H9 (cell line): ENCODE measurements around the gene SELENOM. TPM values are rescaled to one million over a fixed set of nuclear protein-coding genes. Genes with fewer than 3 reads are reported as not detected.

ENCODE experiments used
- DNase-seq: peaks from one replicate; pipeline ENCODE4 v3.0.0-alpha.2; 2017
- H2AFZ ChIP-seq: one replicate; pipeline ENCODE4 v1.6.1; 2013; ENCODE audit warnings: mild to moderate bottlenecking, low read length, control low read depth, moderate library complexity
- H2AK5ac ChIP-seq: 2 replicates; pipeline ENCODE4 v1.6.1; 2013; ENCODE audit warnings: low read length, control low read depth, mixed read lengths; ENCODE audit not compliant: insufficient read length
- H2BK120ac ChIP-seq: one replicate; pipeline ENCODE4 v1.6.1; 2013; ENCODE audit warnings: low read depth, mild to moderate bottlenecking, low read length, control low read depth, inconsistent platforms; ENCODE audit not compliant: poor library complexity, severe bottlenecking
- H2BK12ac ChIP-seq: 2 replicates; pipeline ENCODE4 v1.6.1; 2013; ENCODE audit warnings: low read length, control low read depth, mixed read lengths, low read depth; ENCODE audit not compliant: insufficient read length
- H2BK15ac ChIP-seq: 2 replicates; pipeline ENCODE4 v1.6.1; 2013; ENCODE audit warnings: low read depth, low read length, control low read depth
- H2BK20ac ChIP-seq: one replicate; pipeline ENCODE4 v1.6.1; 2013; ENCODE audit warnings: low read depth, mild to moderate bottlenecking, low read length, control low read depth, inconsistent platforms; ENCODE audit not compliant: poor library complexity, severe bottlenecking
- H2BK5ac ChIP-seq: 2 replicates; pipeline ENCODE4 v1.6.1; 2013; ENCODE audit warnings: low read length, control low read depth, mixed read lengths; ENCODE audit not compliant: insufficient read length
- H3K14ac ChIP-seq: 2 replicates; pipeline ENCODE4 v1.6.1; 2013; ENCODE audit warnings: low read length, control low read depth; ENCODE audit not compliant: insufficient read depth
- H3K18ac ChIP-seq: 2 replicates; pipeline ENCODE4 v1.6.1; 2013; ENCODE audit warnings: low read depth, mild to moderate bottlenecking, mixed read lengths, low read length, control low read depth; ENCODE audit not compliant: insufficient read length
- H3K23ac ChIP-seq: 2 replicates; pipeline ENCODE4 v1.6.1; 2013; ENCODE audit warnings: low read length, control low read depth, mixed read lengths, low read depth; ENCODE audit not compliant: insufficient read length
- H3K23me2 ChIP-seq: 2 replicates; pipeline ENCODE4 v1.6.1; 2013; ENCODE audit warnings: low read depth, mild to moderate bottlenecking, mixed read lengths, low read length, control low read depth; ENCODE audit not compliant: insufficient read length, poor library complexity, severe bottlenecking
- H3K27ac ChIP-seq: 2 replicates; pipeline ENCODE4 v1.5.1; 2013; ENCODE audit warnings: low read length, control low read depth, mixed read lengths, low read depth; ENCODE audit not compliant: insufficient read length
- H3K27me3 ChIP-seq: 2 replicates; pipeline ENCODE4 v1.6.1; 2013; ENCODE audit warnings: low read length, control low read depth, inconsistent platforms; ENCODE audit not compliant: insufficient read depth
- H3K4ac ChIP-seq: 2 replicates; pipeline ENCODE4 v1.6.1; 2013; ENCODE audit warnings: low read depth, mild to moderate bottlenecking, control low read depth, inconsistent platforms, low read length, moderate library complexity
- H3K4me1 ChIP-seq: 2 replicates; pipeline ENCODE4 v1.6.1; 2013; ENCODE audit warnings: low read length, control low read depth, inconsistent platforms; ENCODE audit not compliant: insufficient read depth
- H3K4me2 ChIP-seq: 2 replicates; pipeline ENCODE4 v1.6.1; 2013; ENCODE audit warnings: low read length, control low read depth, mixed read lengths; ENCODE audit not compliant: insufficient read length, insufficient read depth
- H3K56ac ChIP-seq: 2 replicates; pipeline ENCODE4 v1.6.1; 2013; ENCODE audit warnings: low read depth, mild to moderate bottlenecking, mixed read lengths, low read length, control low read depth; ENCODE audit not compliant: insufficient read length
- H3K79me1 ChIP-seq: 2 replicates; pipeline ENCODE4 v1.6.1; 2013; ENCODE audit warnings: low read depth, mild to moderate bottlenecking, moderate library complexity, low read length, control low read depth, inconsistent platforms; ENCODE audit not compliant: insufficient read depth, poor library complexity, severe bottlenecking
- H3K79me2 ChIP-seq: 2 replicates; pipeline ENCODE4 v1.6.1; 2013; ENCODE audit warnings: low read length, control low read depth, inconsistent platforms; ENCODE audit not compliant: insufficient read depth
- H3K9ac ChIP-seq: 2 replicates; pipeline ENCODE4 v1.6.1; 2013; ENCODE audit warnings: low read length, control low read depth, mixed read lengths; ENCODE audit not compliant: insufficient read length; ENCODE audit errors: extremely low read depth
- H3K9me3 ChIP-seq: one replicate; pipeline ENCODE4 v1.6.1; 2013; ENCODE audit warnings: low read depth, low read length, inconsistent platforms; ENCODE audit not compliant: control insufficient read depth
- H3T11ph ChIP-seq: one replicate; pipeline ENCODE4 v1.6.1; 2013; ENCODE audit warnings: mild to moderate bottlenecking, low read length, control low read depth, inconsistent platforms
- H4K20me1 ChIP-seq: one replicate; pipeline ENCODE4 v1.6.1; 2013; ENCODE audit not compliant: control insufficient read depth, insufficient read length, insufficient read depth
- H4K5ac ChIP-seq: 2 replicates; pipeline ENCODE4 v1.6.1; 2013; ENCODE audit warnings: low read depth, mild to moderate bottlenecking, mixed read lengths, low read length, control low read depth; ENCODE audit not compliant: insufficient read length
- H4K8ac ChIP-seq: replicated peaks from 2 replicates; pipeline ENCODE4 v1.6.1; 2013; ENCODE audit warnings: low read length, control low read depth, mixed read lengths, low read depth; ENCODE audit not compliant: insufficient read length
- H4K91ac ChIP-seq: 2 replicates; pipeline ENCODE4 v1.6.1; 2013; ENCODE audit warnings: low read depth, mild to moderate bottlenecking, moderate library complexity, mixed read lengths, low read length, control low read depth; ENCODE audit not compliant: insufficient read length
- H3K27ac Mint-ChIP-seq, 3 experiments: 2 replicates in 2 of 3; 3 replicates in 1 of 3; pipeline ENCODE4 v1.8.0; 2020 to 2021; ENCODE audit warnings: mixed read lengths in 3 of 3, mild to moderate bottlenecking in 1 of 3, moderate library complexity in 1 of 3
- H3K27me3 Mint-ChIP-seq: 2 replicates; pipeline ENCODE4 v1.8.0; 2021; ENCODE audit warnings: low read depth, mild to moderate bottlenecking, moderate library complexity, mixed read lengths
- H3K36me3 Mint-ChIP-seq, 3 experiments: 2 replicates in 2 of 3; 3 replicates in 1 of 3; pipeline ENCODE4 v1.8.0; 2020 to 2021; ENCODE audit warnings: low read depth in 3 of 3, mixed read lengths in 3 of 3; ENCODE audit not compliant: insufficient read depth in 1 of 3
- H3K4me1 Mint-ChIP-seq, 2 experiments: 2 replicates each; pipeline ENCODE4 v1.8.0; 2020; ENCODE audit warnings: mixed read lengths in 2 of 2
- H3K4me3 Mint-ChIP-seq, 2 experiments: 2 replicates in 1 of 2; 3 replicates in 1 of 2; pipeline ENCODE4 v1.8.0; 2020 to 2021; ENCODE audit warnings: mild to moderate bottlenecking in 2 of 2, mixed read lengths in 2 of 2, moderate library complexity in 1 of 2
- H3K9me3 Mint-ChIP-seq, 2 experiments: 2 replicates in 1 of 2; 3 replicates in 1 of 2; pipeline ENCODE4 v1.8.0; 2020; ENCODE audit warnings: mild to moderate bottlenecking in 2 of 2, mixed read lengths in 2 of 2, moderate library complexity in 1 of 2
- CTCF ChIP-seq: fragments of 200-600 bp; sonication (generic); conservative IDR thresholded peaks from 3 replicates; pipeline ENCODE4 v1.8.0; 2021; ENCODE audit warnings: antibody characterized with exemption, mild to moderate bottlenecking
- WGBS: extraction: QIAGEN DNeasy Blood & Tissue Kit; methylation state at CpG from one replicate; pipeline ENCODE4 v1.1.7; 2013; ENCODE audit warnings: missing lambda C conversion rate, low lambda C conversion rate, mixed read lengths; ENCODE audit not compliant: insufficient read length; ENCODE audit errors: extremely low coverage; 5-methylcytosine and 5-hydroxymethylcytosine counted together
- total RNA-seq: library from RNA; stranded (reverse); gene quantifications from 2 replicates; pipeline ENCODE4 v1.2.1, GENCODE V29; 2021

Gene SELENOM
- total RNA-seq, 1 experiment from 2014 or later: 18.6 TPM

- H3K4me1 Mint-ChIP-seq: peaks cover 4 to 27% of the 10 kb centered on the region in 2 experiments
- Histone ChIP-seq H4K20me1 (no peaks in the 10 kb centered on the region), H3K27ac (no peak overlapping the region), H3K79me1 (no peaks in the 10 kb centered on the region), H4K8ac (no peak overlapping the region), H3T11ph (no peak overlapping the region), H4K91ac (no peak overlapping the region), H3K9me3 (no peaks in the 10 kb centered on the region), H2AK5ac (no peak overlapping the region), H2BK5ac (no peak overlapping the region), H2BK15ac (no peak overlapping the region), H3K56ac (no peak overlapping the region), H3K23me2 (peaks cover 6% of the 10 kb centered on the region), H3K27me3 (no peaks in the 10 kb centered on the region), H3K23ac (no peak overlapping the region), H3K4me2 (no peak overlapping the region), H3K9ac (no peak overlapping the region), H2BK120ac (no peak overlapping the region), H3K79me2 (no peaks in the 10 kb centered on the region), H2BK20ac (no peak overlapping the region), H3K4me1 (0 out of 2 replicates have a peak, but pooled peaks cover 3% of the 10 kb centered on the region), H4K5ac (no peak overlapping the region), H2AFZ (no peak overlapping the region), H3K18ac (no peak overlapping the region), H2BK12ac (no peak overlapping the region), H3K4ac (no peak overlapping the region), H3K14ac (no peak overlapping the region; the same call in 1 of the 2 replicates)
- peaks cover 3 to 9% (median 3%) of the 10 kb centered on the region in 3 experiments; a peak in 4 of 7 replicates for H3K36me3 Mint-ChIP-seq
- no CpG with 5 or more reads among the region's 6 CpGs for WGBS
- no peak for DNase-seq
- no peak for TF ChIP-seq CTCF
- no peaks in the 10 kb centered on the region for H3K27me3 Mint-ChIP-seq
- H3K4me3 Mint-ChIP-seq: no peak overlapping the region
- no peaks in the 10 kb centered on the region; a peak in 1 of 5 replicates for H3K9me3 Mint-ChIP-seq
- no peak overlapping the region for H3K27ac Mint-ChIP-seq
Measured at GRCh38 chr22:31099386-31099785, 8.0 kb downstream of the SELENOM start.
